ENCODE measurements around the gene OPRL1.

Gene OPRL1

DNA sequence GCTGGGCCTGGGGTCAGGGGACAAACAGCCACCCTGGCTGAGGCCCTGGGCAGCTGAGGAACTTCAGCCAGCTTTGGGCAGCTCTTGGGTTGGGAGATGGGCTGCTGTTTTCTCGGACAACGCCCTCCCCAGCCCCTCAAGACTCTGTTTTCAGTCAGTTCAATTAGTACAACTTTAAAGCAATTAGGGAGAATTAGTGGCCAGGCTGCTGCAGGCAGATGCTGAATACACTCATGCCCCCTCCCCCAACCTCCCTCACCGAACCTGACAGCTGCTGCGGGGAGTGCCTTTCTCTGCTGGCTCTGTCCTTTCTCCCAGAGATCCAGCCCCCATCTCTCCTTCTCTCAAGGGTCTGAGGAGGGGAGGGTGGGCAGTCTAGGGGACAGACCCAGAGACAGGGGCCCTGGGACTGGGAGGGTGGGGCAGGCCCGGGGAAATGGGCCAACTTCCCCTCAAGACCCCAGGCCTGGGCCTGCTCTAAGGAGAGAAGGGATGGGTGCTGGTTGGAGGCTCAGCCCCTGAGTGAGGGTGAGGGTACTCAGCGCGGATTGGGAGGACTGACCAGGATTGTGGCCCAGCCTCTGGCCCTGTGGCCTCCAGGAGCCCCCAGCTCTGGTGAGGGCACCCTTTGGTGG, 66.5 kb downstream of the OPRL1 start:
- DNase-seq: no peak

- no peak for DNase-seq
These were observed 67.1 kb downstream of the OPRL1 start for GRCh38 chr20:64146936-64147477.

DNA sequence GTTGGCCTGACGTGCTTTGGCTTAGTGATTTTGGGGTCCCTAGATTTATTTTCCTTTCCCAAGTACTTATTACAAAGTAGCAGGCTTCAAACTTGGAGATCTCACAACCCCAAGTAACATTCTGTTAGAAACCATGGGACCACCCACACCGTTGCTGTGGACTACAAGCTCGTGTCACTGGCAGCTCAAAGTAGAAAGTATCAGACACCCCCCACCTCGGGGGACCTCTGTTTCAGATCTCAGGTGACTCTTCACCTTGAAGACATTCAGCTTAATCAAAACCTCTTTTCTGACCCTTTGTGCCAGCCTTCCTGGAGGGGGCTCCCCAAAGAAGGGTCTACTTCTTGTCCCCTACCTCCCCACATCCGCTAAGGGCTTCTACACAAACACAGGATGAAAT, 68.7 kb downstream of the OPRL1 start:
- DNase-seq: no peak

- no peak for DNase-seq
These were observed 69.3 kb downstream of the OPRL1 start for GRCh38 chr20:64149141-64149540.

DNA sequence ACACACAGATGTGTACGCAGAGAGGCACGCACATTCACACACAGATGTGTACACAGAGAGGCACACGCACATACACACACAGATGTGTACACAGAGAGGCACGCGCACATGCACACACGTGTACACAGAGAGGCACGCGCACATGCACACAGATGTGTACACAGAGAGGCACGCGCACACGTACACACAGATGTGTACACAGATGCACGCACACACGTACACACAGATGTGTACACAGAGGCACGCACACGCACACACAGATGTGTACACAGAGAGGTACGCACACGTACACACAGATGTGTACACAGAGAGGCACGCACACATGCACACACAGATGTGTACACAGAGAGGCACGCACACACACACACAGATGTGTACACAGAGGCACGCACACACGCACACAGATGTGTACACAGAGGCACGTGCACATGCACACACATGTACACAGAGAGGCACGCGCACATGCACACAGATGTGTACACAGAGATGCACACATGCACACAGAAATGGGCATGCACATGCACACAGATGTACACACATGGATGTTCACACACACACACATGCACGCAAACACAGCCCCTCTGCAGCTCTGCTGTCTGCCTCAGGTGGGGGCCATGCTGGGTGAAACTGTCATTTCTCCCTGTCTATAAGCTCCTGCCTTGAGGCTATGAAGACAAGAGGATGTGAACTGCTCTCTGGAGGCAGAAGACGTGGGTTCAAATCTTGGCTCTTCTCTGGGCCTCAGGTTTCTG, 70.1 kb downstream of the OPRL1 start:
- DNase-seq: no peak
